Measurements from ENCODE around the gene CACNB3.

CACNB3 gene

GRCh38 chr12:48788524-48788853, 29.8 kb upstream of the CACNB3 start:
- no peak for DNase-seq (ENCODE audit: low read depth)
- peak overlapping the region; percentile 87 for H3K4me3 ChIP-seq (ENCODE audit: low read depth, low read length)
- no peak for TF ChIP-seq CTCF (IDR thresholded peaks at IDR 0.05; ENCODE audit: control insufficient read depth, extremely low read depth, insufficient read depth)

- TF ChIP-seq CTCF (IDR thresholded peaks at IDR 0.05; ENCODE audit: control insufficient read depth, extremely low read depth, insufficient read depth): 0 out of 2 replicates have a peak, but pooled peaks have one; percentile 7
- DNase-seq (ENCODE audit: low read depth): peak; percentile 39
- peak within 1 kb of the TSS; percentile 87 for H3K4me3 ChIP-seq (ENCODE audit: low read depth, low read length)
Observed at GRCh38 chr12:48788854-48789775, 29.2 kb upstream of the CACNB3 start, which contains the start of gene ADCY6. Gene ADCY6 (minus strand): TSS chr12:48789089. CDS start chr12:48783434, 5,655 bp downstream.

- H3K4me3 ChIP-seq (ENCODE audit: low read depth, low read length): peak overlapping the region; percentile 87
- TF ChIP-seq CTCF (IDR thresholded peaks at IDR 0.05; ENCODE audit: control insufficient read depth, extremely low read depth, insufficient read depth): no peak
- no peak for DNase-seq (ENCODE audit: low read depth)
Observed at GRCh38 chr12:48789858-48790326, 28.4 kb upstream of the CACNB3 start.

GRCh38 chr12:48793696-48794095, 24.6 kb upstream of the CACNB3 start:
- TF ChIP-seq CTCF (IDR thresholded peaks at IDR 0.05; ENCODE audit: control insufficient read depth, extremely low read depth, insufficient read depth): no peak
- no peak overlapping the region for H3K4me3 ChIP-seq (ENCODE audit: low read depth, low read length)
- no peak for DNase-seq (ENCODE audit: low read depth)

- no peak for TF ChIP-seq CTCF (IDR thresholded peaks at IDR 0.05; ENCODE audit: control insufficient read depth, extremely low read depth, insufficient read depth)
- H3K4me3 ChIP-seq (ENCODE audit: low read depth, low read length): no peak overlapping the region
- no peak for DNase-seq (ENCODE audit: low read depth)
Observed at GRCh38 chr12:48794870-48795269, 23.4 kb upstream of the CACNB3 start.

GRCh38 chr12:48795550-48796455, 22.5 kb upstream of the CACNB3 start:
- no peak overlapping the region for H3K4me3 ChIP-seq (ENCODE audit: low read depth, low read length)
- TF ChIP-seq CTCF (IDR thresholded peaks at IDR 0.05; ENCODE audit: control insufficient read depth, extremely low read depth, insufficient read depth): peak; percentile 97
- DNase-seq (ENCODE audit: low read depth): peak; percentile 43
